Measurements from ENCODE around the gene DNAH10.

Gene DNAH10

GRCh38 chr12:123807670-123808069, 45.6 kb downstream of the DNAH10 start (continued):
- no peak for TF ChIP-seq ZNF473 (tag by site-specific recombination; IDR thresholded peaks at IDR 0.05)
- TF ChIP-seq ZNF530 (tag by site-specific recombination; IDR thresholded peaks at IDR 0.05; ENCODE audit: low read depth), result no peak
- peak; percentile 87 for TF ChIP-seq ZNF596 (tag by site-specific recombination; IDR thresholded peaks at IDR 0.05)
- TF ChIP-seq ZBTB49 (tag by site-specific recombination; IDR thresholded peaks at IDR 0.05; ENCODE audit: low read depth), result no peak
- no peak for TF ChIP-seq ZNF610 (tag by site-specific recombination; IDR thresholded peaks at IDR 0.05; ENCODE audit: borderline replicate concordance)
- no peak for TF ChIP-seq ZNF660 (tag by site-specific recombination; IDR thresholded peaks at IDR 0.05)
- TF ChIP-seq TSHZ1 (tag by site-specific recombination; IDR thresholded peaks at IDR 0.05; ENCODE audit: borderline replicate concordance), result no peak
- TF ChIP-seq REPIN1 (tag by site-specific recombination; IDR thresholded peaks at IDR 0.05; ENCODE audit: low read depth), result no peak
- TF ChIP-seq ZNF600 (tag by site-specific recombination; IDR thresholded peaks at IDR 0.05), result no peak
- TF ChIP-seq PRDM1 (tag by site-specific recombination; IDR thresholded peaks at IDR 0.05), result peak; percentile 87

GRCh38 chr12:123808167-123808566, 46.1 kb downstream of the DNAH10 start:
- H3K36me3 ChIP-seq (ENCODE audit: control insufficient read depth in 2 of 2, insufficient read depth in 1 of 2, low read length in 2 of 2), result no peaks in the 10 kb centered on the region
- TF ChIP-seq ZNF654 (tag by site-specific recombination; IDR thresholded peaks at IDR 0.05; ENCODE audit: low read depth) (peak; percentile 4; the same call in 1 of the 2 replicates), ZNF658 (tag by site-specific recombination; IDR thresholded peaks at IDR 0.05) (no peak), ZNF791 (tag by site-specific recombination; IDR thresholded peaks at IDR 0.05) (no peak), ATF2 (tag by site-specific recombination; IDR thresholded peaks at IDR 0.05; ENCODE audit: low read depth) (no peak), ZNF600 (tag by site-specific recombination; IDR thresholded peaks at IDR 0.05) (no peak), ZNF521 (tag by site-specific recombination; IDR thresholded peaks at IDR 0.05) (no peak), ZNF121 (tag by site-specific recombination; IDR thresholded peaks at IDR 0.05) (0 out of 2 replicates have a peak, but pooled peaks have one; percentile 44), ZNF701 (tag by site-specific recombination; IDR thresholded peaks at IDR 0.05) (no peak), ZFP41 (tag by site-specific recombination; IDR thresholded peaks at IDR 0.05; ENCODE audit: borderline replicate concordance) (no peak), ZNF391 (tag by site-specific recombination; IDR thresholded peaks at IDR 0.05; ENCODE audit: borderline replicate concordance, low read depth) (no peak), ZNF394 (tag by site-specific recombination; IDR thresholded peaks at IDR 0.05; ENCODE audit: borderline replicate concordance) (no peak)
- ChIA-PET CTCF (no interaction called here), POLR2A (no interaction called here)
- no peaks in the 10 kb centered on the region for H3K4me1 ChIP-seq (ENCODE audit: control insufficient read depth, insufficient read depth, low read length)
- no peaks in the 10 kb centered on the region for H3K9me3 ChIP-seq (ENCODE audit: control insufficient read depth, insufficient read depth, low read depth, low read length)
- no peak overlapping the region for H3K4me3 ChIP-seq (ENCODE audit: low read depth, low read length)
- H3K27ac ChIP-seq (ENCODE audit: extremely low read depth, low read depth, low read length), result no peak overlapping the region
